ENCODE data around the gene DEFB113.
A peak's percentile ranks its signal among the peaks of the same experiment; 100 is the strongest.

DEFB113 gene, protein sequence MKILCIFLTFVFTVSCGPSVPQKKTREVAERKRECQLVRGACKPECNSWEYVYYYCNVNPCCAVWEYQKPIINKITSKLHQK

DNA sequence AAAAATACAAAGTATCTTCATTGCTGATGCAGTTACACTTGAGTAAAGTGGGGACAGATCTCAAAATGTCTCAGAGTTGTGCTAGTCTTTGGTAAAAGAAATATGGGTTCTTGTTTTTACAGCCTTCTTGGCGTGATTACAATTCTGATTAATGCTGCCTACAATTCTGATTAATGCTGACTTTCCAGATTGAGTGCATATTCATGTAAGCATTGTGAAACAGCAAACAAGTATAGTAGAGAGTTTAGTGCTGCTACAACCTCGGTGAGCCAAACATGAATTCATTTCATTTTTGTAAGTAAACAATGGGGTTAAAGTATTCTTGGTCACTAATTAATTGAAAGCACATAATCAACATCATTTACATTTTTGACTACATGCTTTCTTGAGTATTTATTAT lies at the start of gene DEFB113:
Gene DEFB113, minus strand, starts transcription at position 21 of the 400 bp plus-strand sequence. Its CDS starts 0 bp downstream, at position 21.
- Mint-ChIP-seq H3K27ac (no peak within 1 kb of the TSS), H3K27me3 (ENCODE audit: low read depth) (no peaks in the 10 kb centered on the region), H3K4me3 (no peak within 1 kb of the TSS), H3K36me3 (ENCODE audit: low read depth) (no peaks in the 10 kb centered on the region), H3K9me3 (no peaks in the 10 kb centered on the region), H3K4me1 (ENCODE audit: low read depth) (no peaks in the 10 kb centered on the region)

- H3K4me1 Mint-ChIP-seq (ENCODE audit: low read depth) = no peaks in the 10 kb centered on the region
- H3K36me3 Mint-ChIP-seq (ENCODE audit: low read depth) = no peaks in the 10 kb centered on the region
- H3K4me3 Mint-ChIP-seq = no peak overlapping the region
- H3K27ac Mint-ChIP-seq = no peak overlapping the region
- no peaks in the 10 kb centered on the region for H3K9me3 Mint-ChIP-seq
- H3K27me3 Mint-ChIP-seq (ENCODE audit: low read depth) = no peaks in the 10 kb centered on the region
Measured at GRCh38 chr6:50007819-50008218, 38.4 kb upstream of the DEFB113 start.

DNA sequence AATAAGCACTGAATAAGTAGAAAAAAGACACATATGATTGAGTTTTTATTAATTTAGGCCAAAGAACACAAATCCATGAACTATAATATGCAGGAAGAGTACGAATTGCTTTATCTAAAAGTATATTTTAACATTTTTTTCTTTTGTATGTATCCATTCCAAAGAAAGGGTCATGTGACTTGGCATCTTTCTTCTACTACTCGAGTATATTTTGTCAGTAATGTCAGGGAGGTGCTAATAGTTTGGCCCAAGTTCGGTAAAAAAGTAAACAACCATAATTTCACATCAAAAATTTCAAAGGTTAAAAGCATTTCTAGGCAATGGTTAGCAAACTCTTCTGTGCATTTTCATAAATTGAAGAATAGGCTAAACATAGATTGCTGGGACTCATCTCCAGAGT lies 33.7 kb upstream of the DEFB113 start:
- no peak overlapping the region for H3K4me3 Mint-ChIP-seq
- H3K27ac Mint-ChIP-seq = no peak overlapping the region
- H3K36me3 Mint-ChIP-seq (ENCODE audit: low read depth) = no peaks in the 10 kb centered on the region
- no peaks in the 10 kb centered on the region for H3K4me1 Mint-ChIP-seq (ENCODE audit: low read depth)
- H3K27me3 Mint-ChIP-seq (ENCODE audit: low read depth) = no peaks in the 10 kb centered on the region
- no peaks in the 10 kb centered on the region for H3K9me3 Mint-ChIP-seq

GRCh38 chr6:49995278-49995677 lies 25.9 kb upstream of the DEFB113 start:
- Mint-ChIP-seq H3K27ac (no peak overlapping the region), H3K4me1 (ENCODE audit: low read depth) (no peaks in the 10 kb centered on the region), H3K36me3 (ENCODE audit: low read depth) (no peaks in the 10 kb centered on the region), H3K4me3 (no peak overlapping the region), H3K27me3 (ENCODE audit: low read depth) (no peaks in the 10 kb centered on the region), H3K9me3 (no peaks in the 10 kb centered on the region)

- no peak overlapping the region for H3K4me3 Mint-ChIP-seq
- no peak overlapping the region for H3K27ac Mint-ChIP-seq
- no peaks in the 10 kb centered on the region for H3K27me3 Mint-ChIP-seq (ENCODE audit: low read depth)
- no peaks in the 10 kb centered on the region for H3K4me1 Mint-ChIP-seq (ENCODE audit: low read depth)
- H3K36me3 Mint-ChIP-seq (ENCODE audit: low read depth) = no peaks in the 10 kb centered on the region
- no peaks in the 10 kb centered on the region for H3K9me3 Mint-ChIP-seq
Measured at GRCh38 chr6:49988900-49989299, 19.5 kb upstream of the DEFB113 start.

GRCh38 chr6:49987749-49988148 lies 18.3 kb upstream of the DEFB113 start:
- Mint-ChIP-seq H3K36me3 (ENCODE audit: low read depth) (no peaks in the 10 kb centered on the region), H3K4me1 (ENCODE audit: low read depth) (no peaks in the 10 kb centered on the region), H3K27me3 (ENCODE audit: low read depth) (no peaks in the 10 kb centered on the region), H3K27ac (no peak overlapping the region), H3K4me3 (no peak overlapping the region), H3K9me3 (no peaks in the 10 kb centered on the region)

GRCh38 chr6:49986551-49986950 lies 17.1 kb upstream of the DEFB113 start:
- H3K9me3 Mint-ChIP-seq = no peaks in the 10 kb centered on the region
- H3K4me1 Mint-ChIP-seq (ENCODE audit: low read depth) = no peaks in the 10 kb centered on the region
- H3K4me3 Mint-ChIP-seq = no peak overlapping the region
- H3K27me3 Mint-ChIP-seq (ENCODE audit: low read depth) = no peaks in the 10 kb centered on the region
- no peaks in the 10 kb centered on the region for H3K36me3 Mint-ChIP-seq (ENCODE audit: low read depth)
- no peak overlapping the region for H3K27ac Mint-ChIP-seq

DNA sequence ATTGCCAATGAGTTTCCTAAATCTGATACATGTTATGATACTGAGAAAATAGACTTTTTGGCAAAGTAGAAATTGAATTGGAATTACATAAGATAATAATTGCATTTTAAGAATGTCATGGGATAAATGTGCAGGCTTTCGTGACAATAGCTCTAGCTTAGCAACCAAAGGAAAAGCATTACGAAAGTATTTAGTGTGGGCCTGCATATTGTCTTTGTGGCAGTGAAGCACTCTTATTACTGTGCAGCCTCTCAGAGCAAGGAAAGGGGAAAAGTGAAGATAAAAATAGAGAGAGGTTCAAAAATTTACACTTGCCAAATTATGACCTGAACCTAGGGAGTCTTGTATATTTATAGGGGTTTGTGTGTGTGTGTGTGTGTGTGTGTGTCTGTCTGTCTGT lies 12.6 kb upstream of the DEFB113 start:
- Mint-ChIP-seq H3K27me3 (ENCODE audit: low read depth) (no peaks in the 10 kb centered on the region), H3K4me3 (no peak overlapping the region), H3K27ac (no peak overlapping the region), H3K9me3 (no peaks in the 10 kb centered on the region), H3K4me1 (ENCODE audit: low read depth) (peaks cover 16% of the 10 kb centered on the region), H3K36me3 (ENCODE audit: low read depth) (no peaks in the 10 kb centered on the region)

DNA sequence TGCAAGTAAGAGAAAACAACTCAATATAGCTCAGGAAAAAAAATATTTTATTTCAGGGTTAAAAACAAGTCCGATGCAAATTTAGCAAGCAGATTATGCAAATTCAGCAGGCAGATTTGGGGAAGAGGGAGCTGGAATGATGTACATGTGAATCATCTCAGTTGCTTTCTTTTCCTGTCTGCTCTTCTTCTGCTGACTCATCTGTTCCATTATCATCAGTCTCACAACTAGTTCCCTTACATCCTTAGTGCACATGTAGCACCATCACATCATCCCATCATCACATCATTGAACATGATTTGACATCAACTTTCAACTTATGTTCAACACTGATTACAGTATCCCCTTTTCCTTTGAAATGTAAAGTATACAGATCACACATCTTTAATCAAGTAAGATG lies 11.5 kb upstream of the DEFB113 start:
- peaks cover 16% of the 10 kb centered on the region for H3K4me1 Mint-ChIP-seq (ENCODE audit: low read depth)
- no peaks in the 10 kb centered on the region for H3K36me3 Mint-ChIP-seq (ENCODE audit: low read depth)
- no peaks in the 10 kb centered on the region for H3K9me3 Mint-ChIP-seq
- H3K27me3 Mint-ChIP-seq (ENCODE audit: low read depth) = no peaks in the 10 kb centered on the region
- H3K27ac Mint-ChIP-seq = no peak overlapping the region
- no peak overlapping the region for H3K4me3 Mint-ChIP-seq

GRCh38 chr6:49979584-49979983 lies 10.2 kb upstream of the DEFB113 start:
- Mint-ChIP-seq H3K36me3 (ENCODE audit: low read depth) (no peaks in the 10 kb centered on the region), H3K27me3 (ENCODE audit: low read depth) (no peaks in the 10 kb centered on the region), H3K27ac (no peak overlapping the region), H3K4me3 (no peak overlapping the region), H3K4me1 (ENCODE audit: low read depth) (peaks cover 16% of the 10 kb centered on the region), H3K9me3 (no peaks in the 10 kb centered on the region)

DNA sequence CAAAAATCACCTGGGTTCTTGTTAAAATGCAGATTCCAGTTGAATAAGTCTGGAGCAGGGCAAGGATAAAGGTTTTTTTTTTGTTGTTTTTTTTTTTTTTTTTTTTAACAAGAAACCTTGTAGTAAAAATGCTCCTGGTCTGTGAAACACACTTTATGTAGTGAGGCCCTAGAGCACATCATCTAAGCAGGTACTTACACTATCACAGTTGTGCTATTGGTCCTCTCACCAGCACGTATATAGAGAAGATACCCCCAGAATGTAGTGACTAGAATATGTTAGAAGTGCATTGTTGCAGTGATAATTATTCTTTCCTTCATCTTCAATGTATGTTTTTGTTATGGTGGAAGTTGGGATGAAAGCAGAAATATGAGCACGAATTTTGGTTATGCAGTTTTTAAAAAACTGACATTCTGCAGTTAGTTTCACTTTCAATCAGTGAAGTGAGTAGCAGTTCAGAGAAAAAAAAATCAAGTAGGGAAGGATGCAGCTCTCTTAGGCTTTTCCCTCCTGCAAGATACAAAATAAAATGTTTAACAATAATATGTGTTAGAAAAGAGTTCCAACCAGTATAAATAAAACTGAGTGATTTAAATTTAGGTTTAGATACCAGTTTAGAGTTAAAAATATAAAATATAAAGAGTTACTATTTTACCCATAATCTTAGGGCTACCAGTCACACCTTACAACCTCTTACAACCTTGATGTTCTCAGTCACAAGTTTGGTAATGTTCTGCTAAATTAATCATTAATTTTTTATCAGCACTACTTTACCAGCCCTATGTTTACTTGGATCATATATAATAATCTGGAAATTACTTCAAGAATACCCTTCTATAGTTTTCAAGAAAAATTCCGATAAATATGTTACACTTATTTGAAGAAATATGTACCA lies 9.2 kb upstream of the DEFB113 start:
- Mint-ChIP-seq H3K9me3 (no peaks in the 10 kb centered on the region), H3K27me3 (ENCODE audit: low read depth) (no peaks in the 10 kb centered on the region), H3K36me3 (ENCODE audit: low read depth) (no peaks in the 10 kb centered on the region), H3K4me3 (peak overlapping the region; percentile 74), H3K4me1 (ENCODE audit: low read depth) (peaks cover 16% of the 10 kb centered on the region), H3K27ac (no peak overlapping the region)

- Mint-ChIP-seq H3K36me3 (ENCODE audit: low read depth) (no peaks in the 10 kb centered on the region), H3K4me3 (no peak overlapping the region), H3K9me3 (no peaks in the 10 kb centered on the region), H3K27me3 (ENCODE audit: low read depth) (no peaks in the 10 kb centered on the region), H3K4me1 (ENCODE audit: low read depth) (no peaks in the 10 kb centered on the region), H3K27ac (no peak overlapping the region)
Measured at GRCh38 chr6:49966823-49967222, 2.6 kb downstream of the DEFB113 start.

DNA sequence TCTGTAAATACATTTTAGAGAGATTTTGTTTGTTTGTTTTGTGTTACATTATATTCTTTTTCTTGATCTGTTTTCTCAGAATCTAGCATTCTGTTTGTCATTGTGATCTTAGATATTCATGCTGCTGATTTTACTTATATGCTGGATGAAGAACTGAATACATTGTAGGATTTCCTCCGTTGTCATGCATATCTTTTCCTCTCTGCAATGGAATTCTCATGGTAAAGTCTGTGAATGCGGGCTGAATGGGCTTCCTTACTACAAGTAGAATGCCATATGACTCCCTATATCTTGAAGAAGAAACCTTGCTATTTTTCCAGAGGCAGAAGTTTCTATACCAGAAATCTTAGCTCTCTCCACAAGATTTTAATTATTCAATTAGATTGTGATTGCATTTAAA lies 3.1 kb downstream of the DEFB113 start:
- H3K4me1 Mint-ChIP-seq (ENCODE audit: low read depth) = no peaks in the 10 kb centered on the region
- no peaks in the 10 kb centered on the region for H3K27me3 Mint-ChIP-seq (ENCODE audit: low read depth)
- no peaks in the 10 kb centered on the region for H3K36me3 Mint-ChIP-seq (ENCODE audit: low read depth)
- H3K4me3 Mint-ChIP-seq = no peak overlapping the region
- H3K27ac Mint-ChIP-seq = no peak overlapping the region
- no peaks in the 10 kb centered on the region for H3K9me3 Mint-ChIP-seq

- no peak within 1 kb of the TSS for H3K4me3 Mint-ChIP-seq
- H3K27ac Mint-ChIP-seq = no peak within 1 kb of the TSS
- no peaks in the 10 kb centered on the region for H3K36me3 Mint-ChIP-seq (ENCODE audit: low read depth)
- H3K9me3 Mint-ChIP-seq = no peaks in the 10 kb centered on the region
- H3K4me1 Mint-ChIP-seq (ENCODE audit: low read depth) = no peaks in the 10 kb centered on the region
- no peaks in the 10 kb centered on the region for H3K27me3 Mint-ChIP-seq (ENCODE audit: low read depth)
Measured at GRCh38 chr6:49964064-49964463, 5.4 kb downstream of the DEFB113 start, which contains the start of gene DEFB114. Gene DEFB114 (minus strand): TSS chr6:49964164. CDS start chr6:49964105, 59 bp downstream.

GRCh38 chr6:49958180-49958579 lies 11.2 kb downstream of the DEFB113 start:
- Mint-ChIP-seq H3K36me3 (ENCODE audit: low read depth) (no peaks in the 10 kb centered on the region), H3K4me3 (no peak overlapping the region), H3K27me3 (ENCODE audit: low read depth) (no peaks in the 10 kb centered on the region), H3K9me3 (no peaks in the 10 kb centered on the region), H3K4me1 (ENCODE audit: low read depth) (no peaks in the 10 kb centered on the region), H3K27ac (no peak overlapping the region)

Measured in T-helper 1 cell treated with Interleukin-12 subunit alpha and Interleukin-12 subunit beta and Interleukin-4 antibody, amounts not matched to agents 30 μg/mL and 1 μg/mL, for 36 hours (primary cell).